HEK293 (cell line): Measurements from ENCODE around the gene GPR4.

ENCODE experiments used
- CTCF ChIA-PET: fragments of 350-600 bp; formaldehyde crosslinking; extraction: SDS; loops from one replicate; lab custom pipeline; 2021; ENCODE audit warnings: antibody characterized with exemption; lab: Yijun Ruan, JAX
- POLR2A ChIA-PET: fragments of 300-600 bp; formaldehyde crosslinking; extraction: SDS; loops from one replicate; lab custom pipeline; 2020; ENCODE audit warnings: antibody characterized with exemption, inconsistent platforms; lab: Yijun Ruan, JAX
- H3K27ac ChIP-seq: fragments of 200-500 bp; sonication (Bioruptor generic); 2 replicates; pipeline ENCODE4 v1.5.1; 2014; ENCODE audit warnings: low read depth, low read length, control low read depth, inconsistent platforms; ENCODE audit errors: extremely low read depth
- H3K36me3 ChIP-seq, 2 experiments: fragments of 200-500 bp in 1 of 2; sonication (Bioruptor generic) in 1 of 2; 1 replicate in 1 of 2; 2 replicates in 1 of 2; pipeline ENCODE4 v1.5.1; 2014 to 2017; ENCODE audit warnings: inconsistent platforms in 2 of 2, low read length in 2 of 2; ENCODE audit not compliant: control insufficient read depth in 2 of 2, insufficient read depth in 1 of 2
- H3K4me1 ChIP-seq: fragments of 200-500 bp; sonication (Bioruptor generic); 2 replicates; pipeline ENCODE4 v1.5.1; 2014; ENCODE audit warnings: mild to moderate bottlenecking, low read length, inconsistent platforms; ENCODE audit not compliant: control insufficient read depth, insufficient read depth
- H3K4me3 ChIP-seq: 2 replicates; pipeline ENCODE4 v1.5.1; 2011; ENCODE audit warnings: low read depth, mild to moderate bottlenecking, control low read depth, low read length, moderate library complexity
- H3K9me3 ChIP-seq: fragments of 200-500 bp; sonication (Bioruptor generic); 2 replicates; pipeline ENCODE4 v1.5.1; 2014; ENCODE audit warnings: low read depth, low read length, inconsistent platforms; ENCODE audit not compliant: control insufficient read depth, insufficient read depth
- BCL11A ChIP-seq: fragments of 450-650 bp; formaldehyde crosslinking; IDR thresholded peaks from 2 replicates; pipeline ENCODE4 v1.5.1; 2016; ENCODE audit warnings: low read depth, missing biosample characterization, missing genetic modification characterization
- KLF8 ChIP-seq: fragments of 450-650 bp; formaldehyde crosslinking; IDR thresholded peaks from 2 replicates; pipeline ENCODE4 v1.5.1; 2016; ENCODE audit warnings: missing biosample characterization, missing genetic modification characterization
- SETDB1 ChIP-seq: IDR thresholded peaks from one replicate; pipeline ENCODE4 v1.6.1; 2017; ENCODE audit warnings: mild to moderate bottlenecking, low read length, moderate library complexity, mixed read lengths; ENCODE audit not compliant: insufficient read length
- YY2 ChIP-seq: fragments of 450-650 bp; formaldehyde crosslinking; IDR thresholded peaks from 2 replicates; pipeline ENCODE4 v1.5.1; 2016; ENCODE audit warnings: missing biosample characterization, missing genetic modification characterization
- ZBTB17 ChIP-seq: fragments of 450-650 bp; formaldehyde crosslinking; IDR thresholded peaks from 2 replicates; pipeline ENCODE4 v1.5.1; 2016; ENCODE audit warnings: missing biosample characterization, missing genetic modification characterization
- ZEB2 ChIP-seq: fragments of 450-650 bp; formaldehyde crosslinking; IDR thresholded peaks from 2 replicates; pipeline ENCODE4 v1.5.1; 2016; ENCODE audit warnings: missing biosample characterization, missing genetic modification characterization
- ZNF112 ChIP-seq: fragments of 450-650 bp; formaldehyde crosslinking; IDR thresholded peaks from 2 replicates; pipeline ENCODE4 v1.5.0; 2017; ENCODE audit warnings: missing biosample characterization, missing genetic modification characterization
- ZNF121 ChIP-seq: fragments of 450-650 bp; formaldehyde crosslinking; IDR thresholded peaks from 2 replicates; pipeline ENCODE4 v1.5.1; 2016; ENCODE audit warnings: missing biosample characterization, missing genetic modification characterization
- ZNF19 ChIP-seq: fragments of 450-650 bp; formaldehyde crosslinking; IDR thresholded peaks from 2 replicates; pipeline ENCODE4; 2016; ENCODE audit warnings: missing biosample characterization, missing genetic modification characterization, low read depth
- ZNF521 ChIP-seq: fragments of 450-650 bp; formaldehyde crosslinking; IDR thresholded peaks from 2 replicates; pipeline ENCODE4 v1.5.1; 2017; ENCODE audit warnings: missing biosample characterization, mild to moderate bottlenecking, missing genetic modification characterization
- ZNF544 ChIP-seq: fragments of 450-650 bp; formaldehyde crosslinking; IDR thresholded peaks from 2 replicates; pipeline ENCODE4 v1.5.0; 2017; ENCODE audit warnings: missing biosample characterization, missing genetic modification characterization
- ZNF837 ChIP-seq: fragments of 450-650 bp; formaldehyde crosslinking; IDR thresholded peaks from 2 replicates; pipeline ENCODE4 v1.5.1; 2016; ENCODE audit warnings: missing biosample characterization, missing genetic modification characterization
- TF ChIP-seq, protein P1 (sequence below): fragments of 450-650 bp; formaldehyde crosslinking; IDR thresholded peaks from 2 replicates; pipeline ENCODE4 v1.5.1; 2017; ENCODE audit warnings: missing biosample characterization, missing genetic modification characterization
- TF ChIP-seq, protein P2 (sequence below): fragments of 450-650 bp; formaldehyde crosslinking; IDR thresholded peaks from 2 replicates; pipeline ENCODE4 v1.5.1; 2017; ENCODE audit warnings: missing biosample characterization, missing genetic modification characterization
- TF ChIP-seq, protein P3 (sequence below): fragments of 450-650 bp; formaldehyde crosslinking; IDR thresholded peaks from 2 replicates; pipeline ENCODE4 v1.5.1; 2016; ENCODE audit warnings: missing biosample characterization, missing genetic modification characterization
- TF ChIP-seq, protein P4 (sequence below): fragments of 450-650 bp; formaldehyde crosslinking; IDR thresholded peaks from 2 replicates; pipeline ENCODE4 v1.5.1; 2016; ENCODE audit warnings: missing biosample characterization, missing genetic modification characterization, borderline replicate concordance
- TF ChIP-seq, protein P5 (sequence below): fragments of 450-650 bp; formaldehyde crosslinking; IDR thresholded peaks from 2 replicates; pipeline ENCODE4 v1.5.1; 2016; ENCODE audit warnings: missing biosample characterization, missing genetic modification characterization
- TF ChIP-seq, protein P6 (sequence below): fragments of 450-650 bp; formaldehyde crosslinking; IDR thresholded peaks from 2 replicates; pipeline ENCODE4 v1.5.0; 2017; ENCODE audit warnings: missing biosample characterization, missing genetic modification characterization, borderline replicate concordance

GPR4 gene

DNA sequence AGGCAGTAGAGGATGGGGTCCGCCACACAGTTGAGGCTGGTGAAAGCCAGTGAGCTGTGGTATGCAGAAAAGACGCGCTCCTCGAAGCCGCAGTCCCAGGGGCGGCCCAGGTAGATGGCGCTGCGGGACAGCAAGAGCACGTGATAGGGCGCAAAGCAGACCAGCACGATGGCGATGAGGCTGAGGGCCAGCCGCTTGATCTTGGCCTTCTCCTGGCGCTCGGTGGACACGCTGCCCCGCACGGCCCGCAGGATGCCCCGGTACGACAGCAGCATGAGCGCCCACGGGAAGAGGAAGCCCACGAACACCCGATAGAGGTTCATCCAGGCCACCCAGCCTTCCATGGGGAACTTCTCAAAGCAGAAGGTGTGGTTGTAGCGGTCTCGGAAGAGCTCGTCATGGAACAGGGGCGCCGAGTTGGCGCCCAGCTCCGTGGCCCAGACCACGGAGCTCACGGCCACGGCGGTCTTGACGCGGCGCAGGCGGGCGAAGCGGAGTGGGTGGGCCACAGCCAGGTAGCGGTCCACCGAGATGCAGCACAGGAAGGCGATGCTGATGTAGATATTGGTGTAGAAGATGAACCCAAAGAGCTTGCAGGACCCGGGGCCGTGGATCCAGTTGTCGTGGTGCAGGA is 10.9 kb downstream of the GPR4 start (continued):
- TF ChIP-seq ZEB2, result no peak
- TF ChIP-seq ZNF544 (tag by site-specific recombination), result no peak

DNA sequence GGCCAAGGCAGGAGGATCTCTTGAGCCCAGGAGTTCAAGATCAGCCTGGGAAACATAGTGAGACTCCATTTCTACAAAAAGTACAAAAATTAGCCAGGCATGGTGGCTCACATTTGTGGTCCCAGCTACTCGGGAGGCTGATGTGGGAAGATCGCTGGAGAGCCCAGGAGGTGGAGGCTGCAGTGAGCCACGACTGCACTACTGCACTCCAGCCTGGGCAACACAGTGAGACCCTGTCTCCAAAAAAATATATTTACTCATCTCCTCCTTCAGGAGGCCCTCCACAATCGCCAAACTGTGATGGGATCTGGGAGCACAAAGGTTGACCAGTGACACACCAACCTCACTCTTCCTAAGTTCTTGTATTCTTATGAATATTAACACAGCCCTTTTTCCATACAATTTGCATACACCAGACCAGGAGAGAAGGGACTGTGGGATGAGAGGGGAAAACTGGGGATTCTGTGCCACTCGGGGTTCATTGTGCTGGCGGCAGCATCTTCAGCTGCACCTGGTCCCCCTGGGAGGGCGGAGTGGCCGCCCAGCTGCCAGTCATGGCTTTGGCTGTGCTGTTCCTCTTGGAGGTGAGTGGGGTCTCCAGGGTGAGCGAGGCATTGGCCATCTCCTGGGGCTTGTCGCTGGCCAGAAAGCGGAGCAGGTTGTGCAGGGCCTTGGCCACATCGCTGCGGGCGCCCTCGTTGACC is 11.6 kb downstream of the GPR4 start:
- ChIA-PET POLR2A (interaction anchor here (1.2 kb wide), 1 partner anchor 51 kb away, joined by 3 read pairs; no protein-coding TSS in a partner anchor), CTCF (interaction anchor here (0.6 to 2.6 kb wide), 7 partner anchors 15 to 208 kb away, joined by 3 to 36 read pairs (median 5); partner anchors contain the start of gene QPCTL)
- Histone ChIP-seq H3K4me3 (no peak overlapping the region), H3K36me3 (no peaks in the 10 kb centered on the region)
- TF ChIP-seq ZNF121 (tag by site-specific recombination) (peak; percentile 42; the same call in 1 of the 2 replicates), SETDB1 (no peak)
- TF ChIP-seq, all 188 proteins: peak for 1
- peaks cover under 1% of the 10 kb centered on the region; the same call in 1 of the 2 replicates for H3K4me1 ChIP-seq
- H3K27ac ChIP-seq, result no peak overlapping the region
- H3K9me3 ChIP-seq, result no peaks in the 10 kb centered on the region

DNA sequence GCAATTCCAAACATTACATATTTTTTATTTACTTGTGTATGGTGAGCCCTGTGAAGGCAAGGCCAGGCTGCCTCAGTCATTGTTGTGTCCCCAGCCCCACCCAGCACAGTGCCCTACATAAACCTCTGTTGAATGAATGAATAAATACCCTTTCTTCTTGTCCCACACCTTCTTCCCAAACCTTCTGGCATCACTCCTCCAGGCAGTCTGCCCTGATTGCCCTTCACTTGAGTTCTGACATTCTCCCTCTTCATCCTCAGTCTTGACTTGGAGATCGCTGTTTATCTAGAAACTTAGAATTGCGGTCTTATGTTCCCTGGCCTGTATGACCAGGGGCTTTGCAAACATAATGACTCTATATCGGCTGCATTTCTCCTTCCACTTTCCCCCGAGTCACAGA is 12.2 kb downstream of the GPR4 start:
- TF ChIP-seq, protein P1, sequence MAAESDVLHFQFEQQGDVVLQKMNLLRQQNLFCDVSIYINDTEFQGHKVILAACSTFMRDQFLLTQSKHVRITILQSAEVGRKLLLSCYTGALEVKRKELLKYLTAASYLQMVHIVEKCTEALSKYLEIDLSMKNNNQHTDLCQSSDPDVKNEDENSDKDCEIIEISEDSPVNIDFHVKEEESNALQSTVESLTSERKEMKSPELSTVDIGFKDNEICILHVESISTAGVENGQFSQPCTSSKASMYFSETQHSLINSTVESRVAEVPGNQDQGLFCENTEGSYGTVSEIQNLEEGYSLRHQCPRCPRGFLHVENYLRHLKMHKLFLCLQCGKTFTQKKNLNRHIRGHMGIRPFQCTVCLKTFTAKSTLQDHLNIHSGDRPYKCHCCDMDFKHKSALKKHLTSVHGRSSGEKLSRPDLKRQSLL (tag by site-specific recombination), result no peak
- TF ChIP-seq, protein P2, sequence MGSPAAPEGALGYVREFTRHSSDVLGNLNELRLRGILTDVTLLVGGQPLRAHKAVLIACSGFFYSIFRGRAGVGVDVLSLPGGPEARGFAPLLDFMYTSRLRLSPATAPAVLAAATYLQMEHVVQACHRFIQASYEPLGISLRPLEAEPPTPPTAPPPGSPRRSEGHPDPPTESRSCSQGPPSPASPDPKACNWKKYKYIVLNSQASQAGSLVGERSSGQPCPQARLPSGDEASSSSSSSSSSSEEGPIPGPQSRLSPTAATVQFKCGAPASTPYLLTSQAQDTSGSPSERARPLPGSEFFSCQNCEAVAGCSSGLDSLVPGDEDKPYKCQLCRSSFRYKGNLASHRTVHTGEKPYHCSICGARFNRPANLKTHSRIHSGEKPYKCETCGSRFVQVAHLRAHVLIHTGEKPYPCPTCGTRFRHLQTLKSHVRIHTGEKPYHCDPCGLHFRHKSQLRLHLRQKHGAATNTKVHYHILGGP, result no peak
- TF ChIP-seq BCL11A (tag by site-specific recombination) (no peak), KLF8 (tag by site-specific recombination) (no peak), YY2 (tag by site-specific recombination) (no peak), ZEB2 (no peak), ZNF19 (tag by site-specific recombination) (no peak), ZNF837 (tag by site-specific recombination) (no peak), ZNF521 (tag by site-specific recombination) (no peak), ZBTB17 (tag by site-specific recombination) (no peak), ZNF112 (tag by site-specific recombination) (no peak)
- TF ChIP-seq, protein P3, sequence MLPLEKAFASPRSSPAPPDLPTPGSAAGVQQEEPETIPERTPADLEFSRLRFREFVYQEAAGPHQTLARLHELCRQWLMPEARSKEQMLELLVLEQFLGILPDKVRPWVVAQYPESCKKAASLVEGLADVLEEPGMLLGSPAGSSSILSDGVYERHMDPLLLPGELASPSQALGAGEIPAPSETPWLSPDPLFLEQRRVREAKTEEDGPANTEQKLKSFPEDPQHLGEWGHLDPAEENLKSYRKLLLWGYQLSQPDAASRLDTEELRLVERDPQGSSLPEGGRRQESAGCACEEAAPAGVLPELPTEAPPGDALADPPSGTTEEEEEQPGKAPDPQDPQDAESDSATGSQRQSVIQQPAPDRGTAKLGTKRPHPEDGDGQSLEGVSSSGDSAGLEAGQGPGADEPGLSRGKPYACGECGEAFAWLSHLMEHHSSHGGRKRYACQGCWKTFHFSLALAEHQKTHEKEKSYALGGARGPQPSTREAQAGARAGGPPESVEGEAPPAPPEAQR (tag by site-specific recombination), result no peak
- TF ChIP-seq, protein P4, sequence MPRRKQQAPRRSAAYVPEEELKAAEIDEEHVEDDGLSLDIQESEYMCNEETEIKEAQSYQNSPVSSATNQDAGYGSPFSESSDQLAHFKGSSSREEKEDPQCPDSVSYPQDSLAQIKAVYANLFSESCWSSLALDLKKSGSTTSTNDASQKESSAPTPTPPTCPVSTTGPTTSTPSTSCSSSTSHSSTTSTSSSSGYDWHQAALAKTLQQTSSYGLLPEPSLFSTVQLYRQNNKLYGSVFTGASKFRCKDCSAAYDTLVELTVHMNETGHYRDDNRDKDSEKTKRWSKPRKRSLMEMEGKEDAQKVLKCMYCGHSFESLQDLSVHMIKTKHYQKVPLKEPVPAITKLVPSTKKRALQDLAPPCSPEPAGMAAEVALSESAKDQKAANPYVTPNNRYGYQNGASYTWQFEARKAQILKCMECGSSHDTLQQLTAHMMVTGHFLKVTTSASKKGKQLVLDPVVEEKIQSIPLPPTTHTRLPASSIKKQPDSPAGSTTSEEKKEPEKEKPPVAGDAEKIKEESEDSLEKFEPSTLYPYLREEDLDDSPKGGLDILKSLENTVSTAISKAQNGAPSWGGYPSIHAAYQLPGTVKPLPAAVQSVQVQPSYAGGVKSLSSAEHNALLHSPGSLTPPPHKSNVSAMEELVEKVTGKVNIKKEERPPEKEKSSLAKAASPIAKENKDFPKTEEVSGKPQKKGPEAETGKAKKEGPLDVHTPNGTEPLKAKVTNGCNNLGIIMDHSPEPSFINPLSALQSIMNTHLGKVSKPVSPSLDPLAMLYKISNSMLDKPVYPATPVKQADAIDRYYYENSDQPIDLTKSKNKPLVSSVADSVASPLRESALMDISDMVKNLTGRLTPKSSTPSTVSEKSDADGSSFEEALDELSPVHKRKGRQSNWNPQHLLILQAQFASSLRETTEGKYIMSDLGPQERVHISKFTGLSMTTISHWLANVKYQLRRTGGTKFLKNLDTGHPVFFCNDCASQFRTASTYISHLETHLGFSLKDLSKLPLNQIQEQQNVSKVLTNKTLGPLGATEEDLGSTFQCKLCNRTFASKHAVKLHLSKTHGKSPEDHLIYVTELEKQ (tag by site-specific recombination), result no peak
- TF ChIP-seq, protein P5, sequence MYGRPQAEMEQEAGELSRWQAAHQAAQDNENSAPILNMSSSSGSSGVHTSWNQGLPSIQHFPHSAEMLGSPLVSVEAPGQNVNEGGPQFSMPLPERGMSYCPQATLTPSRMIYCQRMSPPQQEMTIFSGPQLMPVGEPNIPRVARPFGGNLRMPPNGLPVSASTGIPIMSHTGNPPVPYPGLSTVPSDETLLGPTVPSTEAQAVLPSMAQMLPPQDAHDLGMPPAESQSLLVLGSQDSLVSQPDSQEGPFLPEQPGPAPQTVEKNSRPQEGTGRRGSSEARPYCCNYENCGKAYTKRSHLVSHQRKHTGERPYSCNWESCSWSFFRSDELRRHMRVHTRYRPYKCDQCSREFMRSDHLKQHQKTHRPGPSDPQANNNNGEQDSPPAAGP (tag by site-specific recombination), result no peak
- TF ChIP-seq, protein P6, sequence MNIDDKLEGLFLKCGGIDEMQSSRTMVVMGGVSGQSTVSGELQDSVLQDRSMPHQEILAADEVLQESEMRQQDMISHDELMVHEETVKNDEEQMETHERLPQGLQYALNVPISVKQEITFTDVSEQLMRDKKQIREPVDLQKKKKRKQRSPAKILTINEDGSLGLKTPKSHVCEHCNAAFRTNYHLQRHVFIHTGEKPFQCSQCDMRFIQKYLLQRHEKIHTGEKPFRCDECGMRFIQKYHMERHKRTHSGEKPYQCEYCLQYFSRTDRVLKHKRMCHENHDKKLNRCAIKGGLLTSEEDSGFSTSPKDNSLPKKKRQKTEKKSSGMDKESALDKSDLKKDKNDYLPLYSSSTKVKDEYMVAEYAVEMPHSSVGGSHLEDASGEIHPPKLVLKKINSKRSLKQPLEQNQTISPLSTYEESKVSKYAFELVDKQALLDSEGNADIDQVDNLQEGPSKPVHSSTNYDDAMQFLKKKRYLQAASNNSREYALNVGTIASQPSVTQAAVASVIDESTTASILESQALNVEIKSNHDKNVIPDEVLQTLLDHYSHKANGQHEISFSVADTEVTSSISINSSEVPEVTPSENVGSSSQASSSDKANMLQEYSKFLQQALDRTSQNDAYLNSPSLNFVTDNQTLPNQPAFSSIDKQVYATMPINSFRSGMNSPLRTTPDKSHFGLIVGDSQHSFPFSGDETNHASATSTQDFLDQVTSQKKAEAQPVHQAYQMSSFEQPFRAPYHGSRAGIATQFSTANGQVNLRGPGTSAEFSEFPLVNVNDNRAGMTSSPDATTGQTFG (tag by site-specific recombination), result no peak
- ChIA-PET POLR2A (no interaction called here), CTCF (interaction anchor here (1.2 to 2.6 kb wide), 2 partner anchors 53 kb away, joined by 9 to 36 read pairs; no protein-coding TSS in a partner anchor)
- Histone ChIP-seq H3K4me1 (peaks cover 4% of the 10 kb centered on the region), H3K27ac (no peak overlapping the region), H3K4me3 (no peak overlapping the region), H3K36me3 (no peaks in the 10 kb centered on the region), H3K9me3 (no peaks in the 10 kb centered on the region)
